NOMO-1 (cell line): ENCODE results near the gene STK11.

Experiments used
- DNase-seq, 2 experiments: peaks; one replicate each; lab custom pipeline; 2025; ENCODE audit not compliant: unreplicated experiment in 2 of 2; lab: John Stamatoyannopoulos, UW

The STK11 gene

GRCh38 chr19:1259876-1260748 lies 54.5 kb downstream of the STK11 start:
- no peak for DNase-seq

GRCh38 chr19:1260749-1261537 lies 55.4 kb downstream of the STK11 start:
- DNase-seq: peak; percentile 93 to 96

- peak in 1 of 2 experiments; percentile 37 for DNase-seq
Measured at GRCh38 chr19:1261538-1261797, 55.9 kb downstream of the STK11 start.

- DNase-seq: no peak
Measured at GRCh38 chr19:1261798-1262622, 56.4 kb downstream of the STK11 start.

GRCh38 chr19:1262623-1263123 lies 57.1 kb downstream of the STK11 start:
- DNase-seq: no peak

- no peak for DNase-seq
Measured at GRCh38 chr19:1263188-1263587, 57.6 kb downstream of the STK11 start.

- no peak for DNase-seq
Measured at GRCh38 chr19:1264801-1265614, 59.4 kb downstream of the STK11 start.

- DNase-seq: peak in 1 of 2 experiments; percentile 24
Measured at GRCh38 chr19:1265615-1266128, 60.1 kb downstream of the STK11 start.

- DNase-seq: peak; percentile 79 to 82
Measured at GRCh38 chr19:1266129-1266915, 60.7 kb downstream of the STK11 start.

GRCh38 chr19:1266916-1267476 lies 61.4 kb downstream of the STK11 start:
- peak; percentile 55 to 67 for DNase-seq

- DNase-seq: no peak
Measured at GRCh38 chr19:1267477-1268225, 62.1 kb downstream of the STK11 start.

- DNase-seq: no peak
Measured at GRCh38 chr19:1268226-1269064, 62.9 kb downstream of the STK11 start.

- DNase-seq: peak; percentile 95 to 97
Measured at GRCh38 chr19:1269065-1269477, 63.5 kb downstream of the STK11 start, which contains the start of gene CIRBP. TSS of gene CIRBP (plus strand) at chr19:1269332. CDS start at chr19:1270934, 1,602 bp downstream.

GRCh38 chr19:1269478-1270212 lies 64.1 kb downstream of the STK11 start:
- DNase-seq: peak; percentile 70 to 75

- DNase-seq: no peak
Measured at GRCh38 chr19:1270213-1270853, 64.8 kb downstream of the STK11 start.
